ENCODE results near the gene FGF2.
"Not testable (repeated sequence)": the region's sequence is repeated elsewhere in the genome, so short reads cannot be mapped to it uniquely, and the experiment has no call there.

FGF2 gene

GRCh38 chr4:122845760-122846159 is 19.1 kb downstream of the FGF2 start:
- TF ChIP-seq CTCF (IDR thresholded peaks at IDR 0.05; ENCODE audit: control insufficient read depth, extremely low read depth, insufficient read depth): no peak

GRCh38 chr4:122847931-122848330 is 21.3 kb downstream of the FGF2 start:
- DNase-seq (ENCODE audit: low read depth): no peak
- TF ChIP-seq CTCF (IDR thresholded peaks at IDR 0.05; ENCODE audit: control insufficient read depth, extremely low read depth, insufficient read depth): no peak
- no peak overlapping the region for H3K4me3 ChIP-seq (ENCODE audit: low read depth, low read length)

More at GRCh38 chr4:122845760-122846159, 19.1 kb downstream of the FGF2 start:
- DNase-seq (ENCODE audit: low read depth): no peak
- H3K4me3 ChIP-seq (ENCODE audit: low read depth, low read length): no peak overlapping the region

GRCh38 chr4:122849789-122850188 is 23.2 kb downstream of the FGF2 start:
- not testable (repeated sequence) for H3K4me3 ChIP-seq (ENCODE audit: low read depth, low read length); DNase-seq (ENCODE audit: low read depth)

- no peak overlapping the region for H3K4me3 ChIP-seq (ENCODE audit: low read depth, low read length)
- no peak for DNase-seq (ENCODE audit: low read depth)
- TF ChIP-seq CTCF (IDR thresholded peaks at IDR 0.05; ENCODE audit: control insufficient read depth, extremely low read depth, insufficient read depth): no peak
These were observed 24.9 kb downstream of the FGF2 start for GRCh38 chr4:122851568-122851967.

- H3K4me3 ChIP-seq (ENCODE audit: low read depth, low read length): no peak overlapping the region
- DNase-seq (ENCODE audit: low read depth): no peak
- no peak for TF ChIP-seq CTCF (IDR thresholded peaks at IDR 0.05; ENCODE audit: control insufficient read depth, extremely low read depth, insufficient read depth)
These were observed 28.1 kb downstream of the FGF2 start for GRCh38 chr4:122854447-122855352.

- TF ChIP-seq CTCF (IDR thresholded peaks at IDR 0.05; ENCODE audit: control insufficient read depth, extremely low read depth, insufficient read depth): no peak
- DNase-seq (ENCODE audit: low read depth): no peak
- H3K4me3 ChIP-seq (ENCODE audit: low read depth, low read length): no peak overlapping the region
These were observed 28.8 kb downstream of the FGF2 start for GRCh38 chr4:122855353-122855890.

- no peak for TF ChIP-seq CTCF (IDR thresholded peaks at IDR 0.05; ENCODE audit: control insufficient read depth, extremely low read depth, insufficient read depth)
- no peak overlapping the region for H3K4me3 ChIP-seq (ENCODE audit: low read depth, low read length)
- no peak for DNase-seq (ENCODE audit: low read depth)
These were observed 30.5 kb downstream of the FGF2 start for GRCh38 chr4:122857160-122857559.
